Aorta (tissue), 5 donors: ENCODE results near the gene OR10Z1. TPM values are rescaled to one million over a fixed set of nuclear protein-coding genes. Genes with fewer than 3 reads are reported as not detected.

Experiments used
- ATAC-seq: fragments of 200-7000 bp; cut with Tn5 transposase; one replicate; pipeline ENCODE4 v1.9.1; 2022; ENCODE audit warnings: moderate library complexity; ENCODE audit not compliant: low FRiP score
- DNase-seq, 2 donors: peaks; one replicate each; pipeline ENCODE4 v3.0.0-alpha.2; 2020
- H3K27ac ChIP-seq, 2 donors: one replicate each; pipeline ENCODE4 v1.5.1; 2013; ENCODE audit warnings: low read length in 2 of 2, mild to moderate bottlenecking in 2 of 2, moderate library complexity in 2 of 2, control low read depth in 1 of 2, inconsistent platforms in 1 of 2, low read depth in 1 of 2
- H3K27me3 ChIP-seq, 2 donors: one replicate each; pipeline ENCODE4 v1.6.1; 2013; ENCODE audit warnings: control low read depth in 1 of 2, low read length in 1 of 2, mild to moderate bottlenecking in 1 of 2, moderate library complexity in 1 of 2; ENCODE audit not compliant: insufficient read depth in 2 of 2, control insufficient read depth in 1 of 2
- H3K36me3 ChIP-seq, 2 donors: one replicate each; pipeline ENCODE4 v1.6.1; 2013; ENCODE audit warnings: control low read depth in 1 of 2, low read length in 1 of 2, mild to moderate bottlenecking in 1 of 2; ENCODE audit not compliant: insufficient read depth in 2 of 2, control insufficient read depth in 1 of 2
- H3K4me1 ChIP-seq, 2 donors: one replicate each; pipeline ENCODE4 v1.6.1; 2013; ENCODE audit warnings: low read length in 2 of 2, control low read depth in 1 of 2, mild to moderate bottlenecking in 1 of 2, moderate library complexity in 1 of 2; ENCODE audit not compliant: insufficient read depth in 2 of 2, control insufficient read depth in 1 of 2
- H3K4me3 ChIP-seq, 2 donors: one replicate each; pipeline ENCODE4 v1.5.1; 2013; ENCODE audit warnings: low read length in 2 of 2, control low read depth in 1 of 2, mild to moderate bottlenecking in 1 of 2
- H3K9me3 ChIP-seq: one replicate; pipeline ENCODE4 v1.6.1; 2013; ENCODE audit warnings: mild to moderate bottlenecking, low read length; ENCODE audit not compliant: control insufficient read depth
- WGBS, 2 donors: extraction: QIAGEN DNeasy Blood & Tissue Kit; methylation state at CpG; one replicate each; pipeline ENCODE4 v1.1.7; 2013; 5-methylcytosine and 5-hydroxymethylcytosine counted together
- intact Hi-C, 2 donors: fragments of 100-400 bp; cut with DNase I; formaldehyde crosslinking; loops; one replicate each; pipeline versions ENCODE4 v1.14.2 to v1.15.0; 2022
- long read RNA-seq, 2 donors: library from polyadenylated mRNA; unstranded; transcript quantifications; one replicate each; pipeline ENCODE4 v2.0.0, GENCODE V29; 2020 to 2021
- polyA plus RNA-seq, 2 donors: library from polyadenylated mRNA; stranded (reverse); fragments of 200-250 nt; gene quantifications; one replicate each; pipeline ENCODE4 v1.2.3, GENCODE V29; 2013
- total RNA-seq, 2 donors: library from RNA; stranded (reverse); fragmentation: NEBNext Ultra II Directional; extraction: Animal tissue kit (Norgen Biotek cat#: 25700); gene quantifications; one replicate each; pipeline ENCODE4 v1.2.1, GENCODE V29; 2021
- donor health status: healthy with polysubstance abuse.
- donor health status: Bipolar disorder and iron deficiency.
- donor health status: DM: no; HTN: no; CAD: no.
- donor health status: DM: no; HTN: no; CAD: no.
- donor health status: DM: yes; HTN: yes; CAD: no.

OR10Z1 gene, protein sequence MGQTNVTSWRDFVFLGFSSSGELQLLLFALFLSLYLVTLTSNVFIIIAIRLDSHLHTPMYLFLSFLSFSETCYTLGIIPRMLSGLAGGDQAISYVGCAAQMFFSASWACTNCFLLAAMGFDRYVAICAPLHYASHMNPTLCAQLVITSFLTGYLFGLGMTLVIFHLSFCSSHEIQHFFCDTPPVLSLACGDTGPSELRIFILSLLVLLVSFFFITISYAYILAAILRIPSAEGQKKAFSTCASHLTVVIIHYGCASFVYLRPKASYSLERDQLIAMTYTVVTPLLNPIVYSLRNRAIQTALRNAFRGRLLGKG
- total RNA-seq (not detected), polyA plus RNA-seq (not detected)
- long read RNA-seq, donor 1 = 0 reads
- long read RNA-seq, donor 2 = 0 reads

DNA sequence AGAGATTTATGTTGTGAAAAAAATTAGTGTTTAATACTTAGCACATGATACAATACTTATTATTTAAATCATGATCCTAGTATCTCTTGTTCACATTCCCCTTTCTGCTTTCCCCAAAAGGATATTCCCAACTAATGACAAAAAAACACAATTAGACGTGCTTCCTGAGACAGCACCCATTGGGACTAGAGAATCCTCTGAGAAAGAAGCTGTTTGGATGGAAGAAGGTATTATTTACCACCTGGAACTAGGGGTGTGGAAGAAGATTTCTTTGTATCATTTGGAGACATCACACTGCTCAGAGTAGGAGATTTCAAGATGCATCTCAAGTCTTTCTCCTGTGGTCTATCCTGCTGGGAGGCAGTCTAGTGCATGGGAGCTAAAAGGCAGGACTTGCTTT is at the start of gene OR10Z1:
Gene OR10Z1 (plus strand): TSS at position 301 of the 400 bp plus-strand sequence. CDS start 1,171 bp downstream, outside the sequence.
- 62 to 76% methylated on average over 1 of the region's 1 CpG for WGBS, 2 donors
- Histone ChIP-seq H3K4me3 (no peak within 1 kb of the TSS), H3K27ac (no peak within 1 kb of the TSS), H3K9me3 (no peaks in the 10 kb centered on the region), H3K4me1 (no peaks in the 10 kb centered on the region), H3K27me3 (no peaks in the 10 kb centered on the region), H3K36me3 (no peaks in the 10 kb centered on the region)
- intact Hi-C loops = no loop called here
- no peak for DNase-seq
- ATAC-seq = no peak

DNA sequence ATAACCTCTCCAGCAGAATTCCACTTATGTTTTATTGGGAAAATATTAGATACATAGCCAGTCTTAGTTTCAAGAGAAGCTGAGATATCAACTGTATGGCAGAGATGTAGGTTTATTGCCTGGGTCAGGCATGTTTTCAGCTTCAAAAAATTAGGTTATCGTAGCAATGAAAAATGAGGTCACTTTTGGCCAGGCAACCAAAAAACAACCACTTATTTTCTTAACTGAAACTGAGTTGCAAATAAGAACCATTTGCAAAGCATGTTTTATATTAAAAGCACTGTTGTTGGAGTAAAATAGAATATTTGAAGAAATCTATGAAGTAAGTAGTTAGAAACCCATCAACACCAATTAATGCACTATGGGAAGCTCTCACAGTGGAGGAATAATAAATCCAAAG is 45.4 kb upstream of the OR10Z1 start:
- no peaks in the 10 kb centered on the region for H3K9me3 ChIP-seq
- H3K4me1 ChIP-seq = no peaks in the 10 kb centered on the region
- intact Hi-C loops = no loop called here
- no peaks in the 10 kb centered on the region for H3K27me3 ChIP-seq
- H3K4me3 ChIP-seq = no peak overlapping the region
- H3K27ac ChIP-seq = no peak overlapping the region
- WGBS, 2 donors = 0 to 16% methylated on average over 1 of the region's 1 CpG
- H3K36me3 ChIP-seq = no peaks in the 10 kb centered on the region
- DNase-seq (no peak), ATAC-seq (no peak)

DNA sequence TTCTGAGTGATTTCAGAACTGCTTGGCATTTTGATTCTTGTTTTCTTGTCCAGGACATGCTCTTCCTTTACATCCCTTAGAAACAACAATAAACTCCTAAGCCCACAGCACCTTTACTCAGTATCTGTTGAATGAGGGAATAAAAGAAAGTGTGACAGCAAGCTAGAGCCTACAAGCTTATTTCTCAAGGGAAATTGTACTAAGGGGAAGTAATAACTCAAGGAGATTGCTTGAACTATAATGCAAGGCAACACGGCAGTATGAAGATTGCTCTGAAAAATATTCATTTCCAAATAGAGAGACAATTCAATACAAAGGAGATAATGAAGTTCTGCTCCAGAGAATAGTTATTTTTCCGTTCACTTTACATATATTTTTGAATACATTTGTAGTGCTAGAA is 41.2 kb upstream of the OR10Z1 start:
- 59 to 62% methylated on average over 2 of the region's 2 CpGs for WGBS, 2 donors
- H3K27ac ChIP-seq = no peak overlapping the region
- DNase-seq (no peak), ATAC-seq (no peak)
- no peaks in the 10 kb centered on the region for H3K4me1 ChIP-seq
- intact Hi-C loops = no loop called here
- H3K4me3 ChIP-seq = no peak overlapping the region
- no peaks in the 10 kb centered on the region for H3K27me3 ChIP-seq
- H3K9me3 ChIP-seq = no peaks in the 10 kb centered on the region
- no peaks in the 10 kb centered on the region for H3K36me3 ChIP-seq

DNA sequence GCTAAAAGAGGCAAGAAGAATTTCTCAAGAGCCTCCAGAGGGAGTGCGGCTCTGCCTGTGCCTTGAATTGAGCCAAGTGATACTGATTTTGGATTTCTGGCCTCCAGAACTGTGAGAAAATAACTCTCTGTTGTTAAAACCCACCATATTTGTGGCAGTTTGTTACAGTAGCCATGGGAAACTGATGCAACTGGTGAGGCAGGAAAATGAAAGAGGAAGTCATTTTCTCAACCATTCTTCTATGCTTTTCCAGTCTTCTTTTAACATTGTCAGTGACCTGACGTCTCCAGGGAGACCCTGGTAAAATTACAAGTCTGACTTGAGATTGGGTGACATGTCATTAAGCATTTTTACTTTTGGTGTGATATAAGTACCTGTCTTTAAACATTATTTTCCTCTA is 40.5 kb upstream of the OR10Z1 start:
- no peak for DNase-seq
- ATAC-seq = no peak
- no peak overlapping the region for H3K27ac ChIP-seq
- WGBS, 2 donors = 44 to 46% methylated on average over 2 of the region's 2 CpGs
- no peak overlapping the region for H3K4me3 ChIP-seq
- H3K36me3 ChIP-seq = no peaks in the 10 kb centered on the region
- intact Hi-C loops = no loop called here
- H3K27me3 ChIP-seq = no peaks in the 10 kb centered on the region
- no peaks in the 10 kb centered on the region for H3K4me1 ChIP-seq
- no peaks in the 10 kb centered on the region for H3K9me3 ChIP-seq

DNA sequence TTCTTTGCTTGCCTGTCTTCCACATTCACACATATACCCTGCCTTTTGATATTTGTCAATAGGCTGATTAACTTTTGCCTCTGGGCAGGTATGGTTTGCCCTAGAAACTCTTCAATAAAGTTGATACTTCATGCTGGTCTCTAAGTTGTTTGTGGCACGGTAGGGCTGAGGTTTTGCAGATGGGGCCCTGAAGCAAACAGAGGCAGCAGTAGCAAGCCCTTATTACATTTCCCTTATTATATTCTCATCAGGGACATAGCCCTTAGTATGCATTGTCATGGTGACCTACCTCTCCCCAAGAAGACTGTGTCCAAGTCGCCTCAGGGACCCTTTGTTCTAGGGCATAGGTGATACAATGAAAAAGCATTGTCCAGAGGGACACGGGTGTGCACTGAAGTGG is 34.6 kb upstream of the OR10Z1 start, which contains the start of gene OR6P1:
Gene OR6P1 (minus strand): TSS at position 101 of the 400 bp plus-strand sequence. CDS start 6,976 bp downstream, outside the sequence.
- DNase-seq = no peak
- H3K4me3 ChIP-seq = no peak within 1 kb of the TSS
- no peaks in the 10 kb centered on the region for H3K27me3 ChIP-seq
- no peaks in the 10 kb centered on the region for H3K9me3 ChIP-seq
- H3K4me1 ChIP-seq = no peaks in the 10 kb centered on the region
- intact Hi-C loops = no loop called here
- H3K27ac ChIP-seq = no peak within 1 kb of the TSS
- 75% methylated on average over 3 of the region's 3 CpGs for WGBS, 2 donors
- no peaks in the 10 kb centered on the region for H3K36me3 ChIP-seq
- ATAC-seq = no peak

DNA sequence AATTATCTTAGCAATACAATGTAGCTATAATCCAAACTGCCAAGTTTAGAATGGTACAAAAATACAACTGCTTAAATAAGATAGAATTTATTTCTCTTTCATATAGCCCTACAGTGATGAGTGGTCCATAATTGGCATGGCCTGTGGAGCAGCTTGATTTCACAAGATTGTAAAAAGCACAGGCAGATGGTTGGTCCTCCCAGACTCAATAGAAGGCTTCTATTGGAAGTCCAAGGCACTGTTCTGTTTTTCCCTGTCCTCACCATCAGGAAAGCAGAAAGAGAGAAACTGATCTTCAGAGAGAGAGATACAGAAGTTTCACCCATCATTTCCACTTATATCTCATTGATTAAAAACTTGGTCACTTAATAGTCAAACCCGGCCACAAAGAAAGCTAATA is 32.8 kb upstream of the OR10Z1 start:
- intact Hi-C loops = no loop called here
- 81 to 87% methylated on average over 1 of the region's 1 CpG for WGBS, 2 donors
- Histone ChIP-seq H3K27me3 (no peaks in the 10 kb centered on the region), H3K9me3 (no peaks in the 10 kb centered on the region), H3K4me3 (no peak overlapping the region), H3K27ac (no peak overlapping the region), H3K36me3 (no peaks in the 10 kb centered on the region), H3K4me1 (no peaks in the 10 kb centered on the region)
- no peak for ATAC-seq
- no peak for DNase-seq

DNA sequence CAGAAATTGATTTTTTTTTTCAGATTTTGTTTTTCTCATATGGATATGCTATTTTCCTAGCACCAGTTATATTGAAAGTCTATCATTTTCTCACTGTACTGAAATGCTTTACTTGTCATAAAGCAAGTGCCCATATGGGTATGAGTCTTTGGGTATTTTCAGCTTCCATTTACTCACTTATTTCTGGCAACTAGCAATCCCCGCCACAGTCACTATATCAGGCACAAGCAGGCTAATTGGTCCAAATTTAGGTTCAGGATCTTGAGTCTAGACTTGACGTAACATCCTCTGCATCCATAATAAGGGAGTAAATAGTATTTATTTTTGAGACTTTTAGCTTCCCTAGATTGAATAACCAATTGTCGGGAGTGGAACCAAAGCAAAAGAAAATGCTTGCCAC is 27.5 kb upstream of the OR10Z1 start:
- Histone ChIP-seq H3K36me3 (no peaks in the 10 kb centered on the region), H3K27me3 (no peaks in the 10 kb centered on the region), H3K4me3 (no peak overlapping the region), H3K9me3 (peaks cover 1% of the 10 kb centered on the region), H3K4me1 (no peaks in the 10 kb centered on the region), H3K27ac (no peak overlapping the region)
- WGBS, 2 donors = 78% methylated on average over 3 of the region's 3 CpGs
- DNase-seq (no peak), ATAC-seq (no peak)
- intact Hi-C loops = no loop called here

DNA sequence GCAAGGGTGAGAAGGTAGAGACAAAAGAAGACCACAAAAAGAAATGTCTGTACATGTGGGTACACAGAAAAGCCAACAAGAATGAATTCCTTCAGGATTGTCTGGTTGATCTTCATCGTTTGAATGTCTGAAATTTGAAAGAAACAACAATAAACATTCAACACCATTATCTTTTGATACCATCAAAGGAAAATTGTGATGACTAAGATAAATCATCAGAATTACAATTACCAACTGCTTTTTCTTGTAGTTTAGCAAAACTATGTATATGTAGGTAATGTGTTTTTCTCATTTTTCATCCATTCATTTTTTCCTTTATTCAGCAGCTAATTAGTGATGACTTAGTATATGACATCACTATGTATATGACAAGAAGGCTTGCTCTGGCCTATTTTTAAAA is 25.3 kb upstream of the OR10Z1 start, which contains the start of gene OR10X1:
Gene OR10X1 (minus strand): TSS at position 167 of the 400 bp plus-strand sequence. CDS start 0 bp downstream, at position 167.
- Histone ChIP-seq H3K9me3 (peaks cover 1% of the 10 kb centered on the region), H3K4me3 (no peak within 1 kb of the TSS), H3K27ac (no peak within 1 kb of the TSS), H3K4me1 (no peaks in the 10 kb centered on the region), H3K36me3 (no peaks in the 10 kb centered on the region), H3K27me3 (no peaks in the 10 kb centered on the region)
- 60 to 64% methylated on average over 1 of the region's 1 CpG for whole genome bisulfite sequencing, 2 donors
- intact Hi-C loops = no loop called here
- no peak for ATAC-seq
- no peak for DNase-seq

DNA sequence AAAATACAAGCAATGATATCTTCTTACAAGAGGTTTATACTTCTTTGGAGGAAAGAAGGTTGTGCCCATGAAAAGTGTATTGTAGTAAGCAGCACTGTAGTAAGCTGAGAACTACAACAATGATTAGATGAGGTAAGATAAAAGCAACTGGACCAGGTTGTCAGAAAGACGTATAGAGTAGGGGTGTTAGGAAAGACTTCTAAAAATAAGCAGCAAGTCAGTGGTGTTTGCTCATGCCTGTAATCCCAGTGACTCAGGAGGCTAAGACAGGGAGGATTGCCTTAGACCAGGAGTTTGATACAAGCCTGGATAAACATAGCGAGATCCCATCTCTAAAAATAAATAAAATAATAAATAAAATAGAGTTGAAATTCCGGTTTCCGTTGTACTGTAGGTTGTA is 21.1 kb upstream of the OR10Z1 start:
- H3K4me1 ChIP-seq = no peaks in the 10 kb centered on the region
- H3K9me3 ChIP-seq = peaks cover 4% of the 10 kb centered on the region
- H3K27me3 ChIP-seq = no peaks in the 10 kb centered on the region
- H3K4me3 ChIP-seq = no peak overlapping the region
- no peak for DNase-seq
- 64 to 68% methylated on average over 4 of the region's 4 CpGs for WGBS, 2 donors
- intact Hi-C loops = no loop called here
- no peaks in the 10 kb centered on the region for H3K36me3 ChIP-seq
- no peak overlapping the region for H3K27ac ChIP-seq
- ATAC-seq = no peak
